DMS 273 treated with DMSO at 0.1 percent for 48 hours (cell line): Measurements from ENCODE around the gene ATP12A.
A peak's percentile ranks its signal among the peaks of the same experiment; 100 is the strongest.

ENCODE experiments used
- DNase-seq: peaks from one replicate; lab custom pipeline; 2025; lab: John Stamatoyannopoulos, UW

The ATP12A gene

GRCh38 chr13:24663586-24663985 is 16.6 kb upstream of the ATP12A start:
- DNase-seq, result no peak

GRCh38 chr13:24664726-24665409 is 15.3 kb upstream of the ATP12A start:
- no peak for DNase-seq

GRCh38 chr13:24668511-24668910 is 11.7 kb upstream of the ATP12A start:
- no peak for DNase-seq

GRCh38 chr13:24668955-24669582 is 11.1 kb upstream of the ATP12A start:
- DNase-seq, result no peak

- no peak for DNase-seq
These were observed 10.0 kb upstream of the ATP12A start for GRCh38 chr13:24670174-24670573.

- no peak for DNase-seq
These were observed 9.2 kb upstream of the ATP12A start for GRCh38 chr13:24670961-24671381.

- DNase-seq, result peak; percentile 13
These were observed 8.7 kb upstream of the ATP12A start for GRCh38 chr13:24671386-24672113.

- no peak for DNase-seq
These were observed 7.8 kb upstream of the ATP12A start for GRCh38 chr13:24672141-24673132.

GRCh38 chr13:24675806-24676570 is 4.2 kb upstream of the ATP12A start:
- no peak for DNase-seq

- DNase-seq, result no peak
These were observed 2.1 kb upstream of the ATP12A start for GRCh38 chr13:24678151-24678550.

GRCh38 chr13:24679686-24680085 is 522 bp upstream of the ATP12A start:
- no peak for DNase-seq

- DNase-seq, result no peak
These were observed 855 bp downstream of the ATP12A start for GRCh38 chr13:24680921-24681604.

- no peak for DNase-seq
These were observed 1.7 kb downstream of the ATP12A start for GRCh38 chr13:24681930-24682329.

GRCh38 chr13:24682353-24682752 is 2.1 kb downstream of the ATP12A start:
- DNase-seq, result no peak

GRCh38 chr13:24683351-24683750 is 3.1 kb downstream of the ATP12A start:
- DNase-seq, result no peak

GRCh38 chr13:24683838-24684599 is 3.8 kb downstream of the ATP12A start:
- peak; percentile 1 for DNase-seq

- no peak for DNase-seq
These were observed 4.4 kb downstream of the ATP12A start for GRCh38 chr13:24684600-24684998.

GRCh38 chr13:24685314-24685713 is 5.1 kb downstream of the ATP12A start:
- no peak for DNase-seq

- no peak for DNase-seq
These were observed 7.4 kb downstream of the ATP12A start for GRCh38 chr13:24687611-24688010.

- DNase-seq, result no peak
These were observed 7.9 kb downstream of the ATP12A start for GRCh38 chr13:24688111-24688510.
